Measurements from ENCODE around the gene HK1.
"Not testable (repeated sequence)": the region's sequence is repeated elsewhere in the genome, so short reads cannot be mapped to it uniquely, and the experiment has no call there.

The HK1 gene

GRCh38 chr10:69292459-69292858 lies 14.2 kb downstream of the HK1 start:
- Histone ChIP-seq H3K9ac (ENCODE audit: low read length) (no peak overlapping the region), H3K56ac (ENCODE audit: low read length) (no peak overlapping the region), H2BK120ac (ENCODE audit: low read depth, low read length) (no peak overlapping the region), H2BK5ac (ENCODE audit: low read length) (no peak overlapping the region), H3K4me3 (ENCODE audit: low read length) (no peak overlapping the region), H3K36me3 (ENCODE audit: control insufficient read depth, insufficient read depth, low read length) (no peaks in the 10 kb centered on the region), H2BK15ac (replicated peaks; ENCODE audit: low read depth) (no peak overlapping the region), H3K79me2 (ENCODE audit: control insufficient read depth, insufficient read depth, low read length) (no peaks in the 10 kb centered on the region), H3K27ac (ENCODE audit: low read depth, low read length) (no peak overlapping the region), H3K4ac (ENCODE audit: low read depth, low read length) (no peak overlapping the region), H2AK5ac (ENCODE audit: low read length) (no peak overlapping the region), H4K8ac (ENCODE audit: low read depth, low read length) (no peak overlapping the region), H3K27me3 (ENCODE audit: insufficient read depth, low read length, poor library complexity) (no peaks in the 10 kb centered on the region), H3K4me1 (ENCODE audit: control insufficient read depth, low read depth, low read length) (peaks cover 2% of the 10 kb centered on the region), H4K5ac (ENCODE audit: low read length) (no peak overlapping the region), H3K18ac (ENCODE audit: low read length) (no peak overlapping the region), H3K23ac (ENCODE audit: low read length) (no peak overlapping the region), H3K4me2 (ENCODE audit: low read length) (no peak overlapping the region), H3K79me1 (ENCODE audit: low read length) (no peaks in the 10 kb centered on the region)
- WGBS (ENCODE audit: extremely low coverage, insufficient coverage, low lambda C conversion rate) = no CpG with 5 or more reads among the region's 3 CpGs
- no peak for DNase-seq

GRCh38 chr10:69295027-69295636 lies 16.8 kb downstream of the HK1 start:
- Histone ChIP-seq H3K56ac (ENCODE audit: low read length) (no peak overlapping the region), H2BK15ac (replicated peaks; ENCODE audit: low read depth) (no peak overlapping the region), H3K18ac (ENCODE audit: low read length) (no peak overlapping the region), H3K4me3 (ENCODE audit: low read length) (no peak overlapping the region), H2AK5ac (ENCODE audit: low read length) (no peak overlapping the region), H3K9ac (ENCODE audit: low read length) (no peak overlapping the region), H3K79me1 (ENCODE audit: low read length) (no peaks in the 10 kb centered on the region), H3K23ac (ENCODE audit: low read length) (no peak overlapping the region), H3K27me3 (ENCODE audit: insufficient read depth, low read length, poor library complexity) (no peaks in the 10 kb centered on the region), H3K27ac (ENCODE audit: low read depth, low read length) (no peak overlapping the region), H3K4me1 (ENCODE audit: control insufficient read depth, low read depth, low read length) (peaks cover 2% of the 10 kb centered on the region), H2BK120ac (ENCODE audit: low read depth, low read length) (no peak overlapping the region), H3K4me2 (ENCODE audit: low read length) (no peak overlapping the region), H2BK5ac (ENCODE audit: low read length) (no peak overlapping the region), H3K36me3 (ENCODE audit: control insufficient read depth, insufficient read depth, low read length) (no peaks in the 10 kb centered on the region), H3K79me2 (ENCODE audit: control insufficient read depth, insufficient read depth, low read length) (no peaks in the 10 kb centered on the region), H4K8ac (ENCODE audit: low read depth, low read length) (no peak overlapping the region), H3K4ac (ENCODE audit: low read depth, low read length) (no peak overlapping the region), H4K5ac (ENCODE audit: low read length) (no peak overlapping the region)
- WGBS (ENCODE audit: extremely low coverage, insufficient coverage, low lambda C conversion rate) = no CpG with 5 or more reads among the region's 11 CpGs
- no peak for DNase-seq

GRCh38 chr10:69303632-69304051 lies 25.3 kb downstream of the HK1 start:
- H3K23ac ChIP-seq (ENCODE audit: low read length) = no peak overlapping the region
- H2BK5ac ChIP-seq (ENCODE audit: low read length) = no peak overlapping the region
- DNase-seq = no peak
- H4K8ac ChIP-seq (ENCODE audit: low read depth, low read length) = no peak overlapping the region
- H2AK5ac ChIP-seq (ENCODE audit: low read length) = no peak overlapping the region
- H3K79me2 ChIP-seq (ENCODE audit: control insufficient read depth, insufficient read depth, low read length) = no peaks in the 10 kb centered on the region
- H3K36me3 ChIP-seq (ENCODE audit: control insufficient read depth, insufficient read depth, low read length) = no peaks in the 10 kb centered on the region
- H3K4me3 ChIP-seq (ENCODE audit: low read length) = no peak overlapping the region
- no peak overlapping the region for H3K18ac ChIP-seq (ENCODE audit: low read length)
- H3K9ac ChIP-seq (ENCODE audit: low read length) = no peak overlapping the region
- no peaks in the 10 kb centered on the region for H3K27me3 ChIP-seq (ENCODE audit: insufficient read depth, low read length, poor library complexity)
- H2BK15ac ChIP-seq (replicated peaks; ENCODE audit: low read depth) = no peak overlapping the region
- H3K4me2 ChIP-seq (ENCODE audit: low read length) = no peak overlapping the region
- H3K27ac ChIP-seq (ENCODE audit: low read depth, low read length) = no peak overlapping the region
- no peak overlapping the region for H3K4ac ChIP-seq (ENCODE audit: low read depth, low read length)
- H3K4me1 ChIP-seq (ENCODE audit: control insufficient read depth, low read depth, low read length) = no peaks in the 10 kb centered on the region
- H3K56ac ChIP-seq (ENCODE audit: low read length) = no peak overlapping the region
- no peak overlapping the region for H2BK120ac ChIP-seq (ENCODE audit: low read depth, low read length)
- no peak overlapping the region for H4K5ac ChIP-seq (ENCODE audit: low read length)
- no CpG with 5 or more reads among the region's 3 CpGs for WGBS (ENCODE audit: extremely low coverage, insufficient coverage, low lambda C conversion rate)
- H3K79me1 ChIP-seq (ENCODE audit: low read length) = no peaks in the 10 kb centered on the region

GRCh38 chr10:69306421-69306820 lies 28.1 kb downstream of the HK1 start:
- no CpG with 5 or more reads among the region's 2 CpGs for WGBS (ENCODE audit: extremely low coverage, insufficient coverage, low lambda C conversion rate)
- Histone ChIP-seq H3K4ac (ENCODE audit: low read depth, low read length) (no peak overlapping the region), H3K27ac (ENCODE audit: low read depth, low read length) (no peak overlapping the region), H3K23ac (ENCODE audit: low read length) (no peak overlapping the region), H3K79me2 (ENCODE audit: control insufficient read depth, insufficient read depth, low read length) (no peaks in the 10 kb centered on the region), H3K27me3 (ENCODE audit: insufficient read depth, low read length, poor library complexity) (no peaks in the 10 kb centered on the region), H3K56ac (ENCODE audit: low read length) (no peak overlapping the region), H3K4me2 (ENCODE audit: low read length) (no peak overlapping the region), H3K4me3 (ENCODE audit: low read length) (no peak overlapping the region), H3K4me1 (ENCODE audit: control insufficient read depth, low read depth, low read length) (peaks cover 2% of the 10 kb centered on the region), H2AK5ac (ENCODE audit: low read length) (no peak overlapping the region), H4K8ac (ENCODE audit: low read depth, low read length) (no peak overlapping the region), H4K5ac (ENCODE audit: low read length) (no peak overlapping the region), H2BK15ac (replicated peaks; ENCODE audit: low read depth) (no peak overlapping the region), H3K36me3 (ENCODE audit: control insufficient read depth, insufficient read depth, low read length) (no peaks in the 10 kb centered on the region), H3K9ac (ENCODE audit: low read length) (no peak overlapping the region), H2BK5ac (ENCODE audit: low read length) (no peak overlapping the region), H3K79me1 (ENCODE audit: low read length) (no peaks in the 10 kb centered on the region), H3K18ac (ENCODE audit: low read length) (no peak overlapping the region), H2BK120ac (ENCODE audit: low read depth, low read length) (no peak overlapping the region)
- no peak for DNase-seq

- H2BK15ac ChIP-seq (replicated peaks; ENCODE audit: low read depth) = no peak overlapping the region
- peaks cover 7% of the 10 kb centered on the region for H3K4me1 ChIP-seq (ENCODE audit: control insufficient read depth, low read depth, low read length)
- no peak overlapping the region for H3K4me3 ChIP-seq (ENCODE audit: low read length)
- no peak overlapping the region for H3K4me2 ChIP-seq (ENCODE audit: low read length)
- no peak overlapping the region for H2BK120ac ChIP-seq (ENCODE audit: low read depth, low read length)
- H4K5ac ChIP-seq (ENCODE audit: low read length) = no peak overlapping the region
- no peak overlapping the region for H3K9ac ChIP-seq (ENCODE audit: low read length)
- no peak overlapping the region for H2BK5ac ChIP-seq (ENCODE audit: low read length)
- H3K27ac ChIP-seq (ENCODE audit: low read depth, low read length) = no peak overlapping the region
- H3K79me1 ChIP-seq (ENCODE audit: low read length) = no peaks in the 10 kb centered on the region
- no peak overlapping the region for H4K8ac ChIP-seq (ENCODE audit: low read depth, low read length)
- no peak overlapping the region for H3K18ac ChIP-seq (ENCODE audit: low read length)
- H3K4ac ChIP-seq (ENCODE audit: low read depth, low read length) = peak overlapping the region; percentile 71
- H3K36me3 ChIP-seq (ENCODE audit: control insufficient read depth, insufficient read depth, low read length) = no peaks in the 10 kb centered on the region
- H3K23ac ChIP-seq (ENCODE audit: low read length) = no peak overlapping the region
- DNase-seq = no peak
- no peaks in the 10 kb centered on the region for H3K27me3 ChIP-seq (ENCODE audit: insufficient read depth, low read length, poor library complexity)
- H3K56ac ChIP-seq (ENCODE audit: low read length) = no peak overlapping the region
- no peaks in the 10 kb centered on the region for H3K79me2 ChIP-seq (ENCODE audit: control insufficient read depth, insufficient read depth, low read length)
- H2AK5ac ChIP-seq (ENCODE audit: low read length) = no peak overlapping the region
- WGBS (ENCODE audit: extremely low coverage, insufficient coverage, low lambda C conversion rate) = no CpG with 5 or more reads among the region's 4 CpGs
Observed at GRCh38 chr10:69307434-69307833, 29.1 kb downstream of the HK1 start.

- not testable (repeated sequence) for H2BK120ac ChIP-seq (ENCODE audit: low read depth, low read length); H3K27me3 ChIP-seq (ENCODE audit: insufficient read depth, low read length, poor library complexity); H3K4me3 ChIP-seq (ENCODE audit: low read length); H3K9ac ChIP-seq (ENCODE audit: low read length); H3K79me1 ChIP-seq (ENCODE audit: low read length); DNase-seq; H4K8ac ChIP-seq (ENCODE audit: low read depth, low read length); H3K27ac ChIP-seq (ENCODE audit: low read depth, low read length); H3K18ac ChIP-seq (ENCODE audit: low read length); H2AK5ac ChIP-seq (ENCODE audit: low read length); H3K56ac ChIP-seq (ENCODE audit: low read length); H2BK5ac ChIP-seq (ENCODE audit: low read length); H3K4me1 ChIP-seq (ENCODE audit: control insufficient read depth, low read depth, low read length); H3K4me2 ChIP-seq (ENCODE audit: low read length); H4K5ac ChIP-seq (ENCODE audit: low read length); H2BK15ac ChIP-seq (replicated peaks; ENCODE audit: low read depth); H3K23ac ChIP-seq (ENCODE audit: low read length); H3K79me2 ChIP-seq (ENCODE audit: control insufficient read depth, insufficient read depth, low read length); H3K36me3 ChIP-seq (ENCODE audit: control insufficient read depth, insufficient read depth, low read length)
- peak overlapping the region; percentile 7 for H3K4ac ChIP-seq (ENCODE audit: low read depth, low read length)
- no CpG with 5 or more reads among the region's 10 CpGs for WGBS (ENCODE audit: extremely low coverage, insufficient coverage, low lambda C conversion rate)
Observed at GRCh38 chr10:69308304-69308703, 30.0 kb downstream of the HK1 start.

Measured in mesendoderm (in vitro differentiated cells).